Calu3 (cell line): ENCODE data around the gene KCNK6. TPM values are rescaled to one million over a fixed set of nuclear protein-coding genes. Genes with fewer than 3 reads are reported as not detected.
A peak's percentile ranks its signal among the peaks of the same experiment; 100 is the strongest.

ENCODE experiments used
- BruUV-seq: library from RNA; stranded (reverse); fragments of 400-500 nt; replicated peaks from 2 replicates; lab custom pipeline; 2021; lab: Mats Ljungman, UMichigan
- CTCF ChIA-PET: fragments of 300-600 bp; sonication (Branson Sonifier 250); formaldehyde crosslinking; loops from one replicate; lab custom pipeline; 2022; ENCODE audit warnings: antibody characterized with exemption; lab: Charles Lee
- DNase-seq: peaks from one replicate; pipeline ENCODE4 v3.0.0; 2022
- H3K27ac Mint-ChIP-seq: one replicate; pipeline ENCODE4 v1.8.0; 2022; ENCODE audit warnings: mixed read lengths; ENCODE audit not compliant: unreplicated experiment
- H3K27me3 Mint-ChIP-seq: one replicate; pipeline ENCODE4 v1.8.0; 2022; ENCODE audit warnings: mixed read lengths; ENCODE audit not compliant: unreplicated experiment
- H3K36me3 Mint-ChIP-seq: one replicate; pipeline ENCODE4 v1.8.0; 2022; ENCODE audit warnings: mild to moderate bottlenecking, moderate library complexity, mixed read lengths; ENCODE audit not compliant: insufficient read depth, unreplicated experiment
- H3K4me1 Mint-ChIP-seq: one replicate; pipeline ENCODE4 v1.8.0; 2022; ENCODE audit warnings: mild to moderate bottlenecking, low read depth, mixed read lengths; ENCODE audit not compliant: unreplicated experiment
- H3K4me3 Mint-ChIP-seq: one replicate; pipeline ENCODE4 v1.8.0; 2022; ENCODE audit warnings: mild to moderate bottlenecking, low read depth, moderate library complexity, mixed read lengths; ENCODE audit not compliant: unreplicated experiment
- H3K9me3 Mint-ChIP-seq: one replicate; pipeline ENCODE4 v1.8.0; 2022; ENCODE audit warnings: low read depth, mixed read lengths; ENCODE audit not compliant: unreplicated experiment
- CTCF ChIP-seq: fragments of 200-600 bp; IDR thresholded peaks from one replicate; pipeline ENCODE4 v1.8.0; 2022; ENCODE audit warnings: antibody characterized with exemption; ENCODE audit not compliant: unreplicated experiment
- intact Hi-C: fragments of 100-400 bp; cut with micrococcal nuclease; formaldehyde crosslinking; loops from one replicate; pipeline ENCODE4 v1.10.0; 2022; ENCODE audit not compliant: unreplicated experiment
- total RNA-seq: library from RNA; stranded (reverse); gene quantifications from 2 replicates; pipeline ENCODE4 v1.2.3, GENCODE V29; 2022

Gene KCNK6
- total RNA-seq, 1 experiment from 2014 or later: 3.6 TPM

GRCh38 chr19:38298821-38299680 lies 20.6 kb upstream of the KCNK6 start:
- CTCF ChIA-PET: interaction anchor here (0.6 to 0.9 kb wide), 2 partner anchors 22 to 89 kb away, joined by 4 to 5 read pairs; partner anchors contain the start of gene GGN
- TF ChIP-seq CTCF: no peak
- Mint-ChIP-seq H3K27me3 (no peaks in the 10 kb centered on the region), H3K4me3 (no peak overlapping the region), H3K36me3 (peaks cover 77% of the 10 kb centered on the region), H3K9me3 (no peaks in the 10 kb centered on the region), H3K4me1 (peaks cover 36% of the 10 kb centered on the region), H3K27ac (peak overlapping the region; percentile 71)
- DNase-seq: no peak
- BruUV-seq: no TSS peak
- intact Hi-C loops: no loop called here

GRCh38 chr19:38303517-38304351 lies 15.9 kb upstream of the KCNK6 start, which contains the start of gene C19orf33:
C19orf33 (plus strand) TSS chr19:38304251; CDS start chr19:38304262, 11 bp downstream.
- BruUV-seq: TSS peak; percentile 78
- CTCF ChIA-PET: interaction anchor here (0.6 to 1.3 kb wide), 3 partner anchors 27 to 60 kb away, joined by 3 to 4 read pairs (median 3); no protein-coding TSS in a partner anchor
- H3K27me3 Mint-ChIP-seq: no peaks in the 10 kb centered on the region
- H3K27ac Mint-ChIP-seq: peak within 1 kb of the TSS; percentile 96
- H3K36me3 Mint-ChIP-seq: peaks cover 80% of the 10 kb centered on the region
- no peak for TF ChIP-seq CTCF
- peak; percentile 95 for DNase-seq
- intact Hi-C loops: no loop called here
- peaks cover 55% of the 10 kb centered on the region for H3K4me1 Mint-ChIP-seq
- H3K9me3 Mint-ChIP-seq: no peaks in the 10 kb centered on the region
- H3K4me3 Mint-ChIP-seq: peak within 1 kb of the TSS; percentile 96

DNA sequence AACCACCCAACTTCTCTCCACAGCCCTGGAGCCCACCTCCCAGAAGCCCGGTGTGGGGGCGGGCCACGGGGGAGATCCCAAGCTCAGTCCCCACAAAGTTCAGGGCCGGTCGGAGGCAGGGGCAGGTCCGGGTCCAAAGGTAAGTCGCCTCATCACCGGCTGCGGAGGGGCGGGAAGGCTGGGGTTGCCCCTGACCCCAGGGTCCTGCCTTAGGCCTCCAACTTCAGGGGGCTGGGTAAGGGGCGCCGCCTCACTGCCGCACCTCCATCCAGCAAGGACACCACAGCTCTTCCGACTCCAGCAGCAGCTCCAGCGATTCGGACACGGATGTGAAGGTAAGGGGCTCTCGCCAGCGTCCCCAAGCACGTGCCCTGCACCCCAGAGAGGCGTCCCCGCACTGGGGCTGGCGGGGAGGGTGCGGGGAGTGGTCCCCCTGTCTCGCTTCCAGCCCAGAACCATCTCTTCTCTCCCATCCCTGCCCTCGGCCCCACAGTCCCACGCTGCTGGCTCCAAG lies 15.2 kb upstream of the KCNK6 start:
- peak overlapping the region; percentile 96 for H3K27ac Mint-ChIP-seq
- no peaks in the 10 kb centered on the region for H3K27me3 Mint-ChIP-seq
- CTCF ChIA-PET: interaction anchor here (0.5 to 1.3 kb wide), 9 partner anchors 10 to 165 kb away, joined by 3 to 18 read pairs (median 4); partner anchors contain the start of genes CATSPERG and PSMD8
- DNase-seq: no peak
- intact Hi-C loops: no loop called here
- TF ChIP-seq CTCF: no peak
- H3K4me3 Mint-ChIP-seq: peak overlapping the region; percentile 96
- H3K36me3 Mint-ChIP-seq: peaks cover 80% of the 10 kb centered on the region
- no peaks in the 10 kb centered on the region for H3K9me3 Mint-ChIP-seq
- H3K4me1 Mint-ChIP-seq: peaks cover 49% of the 10 kb centered on the region
- TSS peak; percentile 82 for BruUV-seq

DNA sequence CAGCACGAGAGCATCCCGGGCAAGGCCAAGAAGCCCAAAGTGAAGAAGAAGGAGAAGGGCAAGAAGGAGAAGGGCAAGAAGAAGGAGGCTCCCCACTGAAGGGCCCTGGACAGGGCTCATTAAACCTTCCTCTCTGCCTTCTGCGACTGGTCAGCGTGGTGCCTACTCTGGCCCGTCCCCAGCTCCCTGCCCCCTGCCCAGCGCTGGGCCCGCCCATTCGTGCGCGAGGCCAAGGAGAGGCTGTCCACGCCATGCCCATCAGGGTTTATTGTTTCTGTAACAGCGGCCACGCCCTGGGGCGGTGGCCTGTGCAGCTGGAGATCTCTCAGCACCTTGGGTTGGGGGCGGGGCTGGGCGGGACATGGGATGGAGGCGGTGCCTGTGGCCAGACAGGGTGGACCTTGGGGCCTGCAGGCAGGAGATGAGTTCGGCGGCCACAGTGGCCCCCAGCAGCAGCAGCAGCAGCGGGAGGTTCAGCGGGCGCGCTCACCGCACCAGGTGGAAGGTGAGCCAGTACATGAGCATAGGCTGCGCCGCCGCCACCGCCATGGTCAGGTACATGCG lies 14.7 kb upstream of the KCNK6 start:
- CTCF ChIA-PET: interaction anchor here (0.5 to 1.3 kb wide), 7 partner anchors 11 to 166 kb away, joined by 3 to 18 read pairs (median 4); partner anchors contain the start of genes CATSPERG and PSMD8
- Mint-ChIP-seq H3K27ac (peak overlapping the region; percentile 96), H3K9me3 (no peaks in the 10 kb centered on the region), H3K4me3 (peak overlapping the region; percentile 96), H3K36me3 (peaks cover 84% of the 10 kb centered on the region), H3K27me3 (no peaks in the 10 kb centered on the region), H3K4me1 (peaks cover 46% of the 10 kb centered on the region)
- TF ChIP-seq CTCF: no peak
- intact Hi-C loops: no loop called here
- peak; percentile 97 for DNase-seq
- no TSS peak for BruUV-seq
